Measurements from ENCODE around the gene SNAP29. TPM values are rescaled to one million over a fixed set of nuclear protein-coding genes. Genes with fewer than 3 reads are reported as not detected.

SNAP29 gene
- total and polyA plus RNA-seq, 4 donors: 10.5 to 26.2 (median 16.3) TPM

- peak overlapping the region; percentile 22 to 24 for H3K9ac ChIP-seq (ENCODE audit: low read depth in 1 of 2, low read length in 2 of 2)
- H3K27ac ChIP-seq (ENCODE audit: low read depth in 1 of 2, low read length in 2 of 2): peak overlapping the region; percentile 89 to 92
- peaks cover 0 to 11% (median 4%) of the 10 kb centered on the region in 4 donors for H3K36me3 ChIP-seq (ENCODE audit: control insufficient read depth in 4 of 4, insufficient read depth in 3 of 4, low read depth in 1 of 4, low read length in 3 of 4)
- 38% methylated on average over 5 of the region's 5 CpGs for WGBS
- peak overlapping the region; percentile 3 to 24 (median 21) for H3K4me3 ChIP-seq (ENCODE audit: low read depth in 1 of 3, low read length in 3 of 3)
- no peaks in the 10 kb centered on the region for H3K9me3 ChIP-seq (ENCODE audit: control insufficient read depth in 4 of 4, low read length in 3 of 4)
- H3K27me3 ChIP-seq (ENCODE audit: control insufficient read depth in 4 of 4, insufficient read depth in 4 of 4, low read length in 3 of 4): no peaks in the 10 kb centered on the region
- H3K4me1 ChIP-seq (ENCODE audit: control insufficient read depth in 4 of 4, insufficient read depth in 4 of 4, low read length in 3 of 4): peaks cover 17 to 43% (median 24%) of the 10 kb centered on the region in 4 donors
- TF ChIP-seq FOXA2 (IDR thresholded peaks at IDR 0.05) (no peak), YY1 (IDR thresholded peaks at IDR 0.05) (no peak), TAF1 (conservative IDR thresholded peaks at IDR 0.05) (no peak), ATF3 (IDR thresholded peaks at IDR 0.05) (no peak), RAD21 (IDR thresholded peaks at IDR 0.05) (no peak), CTCF (IDR thresholded peaks at IDR 0.05; ENCODE audit: low read depth, low read length, missing input control) (no peak), FOXA1 (IDR thresholded peaks at IDR 0.05) (no peak), MAX (IDR thresholded peaks at IDR 0.05) (no peak), EGR1 (IDR thresholded peaks at IDR 0.05; ENCODE audit: low read depth in 2 of 2) (no peak), NR2F2 (IDR thresholded peaks at IDR 0.05) (no peak), HNF4A (conservative IDR thresholded peaks at IDR 0.05) (no peak), REST (IDR thresholded peaks at IDR 0.05) (no peak), HNF4G (IDR thresholded peaks at IDR 0.05) (no peak)
- DNase-seq (ENCODE audit: low spot score): no peak
Observed at GRCh38 chr22:20866736-20867135, 7.9 kb downstream of the SNAP29 start.

- H3K27me3 ChIP-seq (ENCODE audit: control insufficient read depth in 4 of 4, insufficient read depth in 4 of 4, low read length in 3 of 4): no peaks in the 10 kb centered on the region
- H3K36me3 ChIP-seq (ENCODE audit: control insufficient read depth in 4 of 4, insufficient read depth in 3 of 4, low read depth in 1 of 4, low read length in 3 of 4): peaks cover 0 to 11% (median 6%) of the 10 kb centered on the region in 4 donors
- H3K9me3 ChIP-seq (ENCODE audit: control insufficient read depth in 4 of 4, low read length in 3 of 4): no peaks in the 10 kb centered on the region
- peak overlapping the region; percentile 89 to 92 for H3K27ac ChIP-seq (ENCODE audit: low read depth in 1 of 2, low read length in 2 of 2)
- WGBS: 14% methylated on average over 11 of the region's 11 CpGs
- peaks cover 17 to 38% (median 24%) of the 10 kb centered on the region in 4 donors for H3K4me1 ChIP-seq (ENCODE audit: control insufficient read depth in 4 of 4, insufficient read depth in 4 of 4, low read length in 3 of 4)
- DNase-seq (ENCODE audit: low spot score): peak; percentile 69
- peak overlapping the region; percentile 27 to 76 for H3K9ac ChIP-seq (ENCODE audit: low read depth in 1 of 2, low read length in 2 of 2)
- peak overlapping the region; percentile 3 to 24 (median 21) for H3K4me3 ChIP-seq (ENCODE audit: low read depth in 1 of 3, low read length in 3 of 3)
- TF ChIP-seq JUND (IDR thresholded peaks at IDR 0.05) (peak; percentile 57 to 72), TAF1 (conservative IDR thresholded peaks at IDR 0.05) (peak; percentile 85), MAX (IDR thresholded peaks at IDR 0.05) (peak; percentile 99), SP1 (IDR thresholded peaks at IDR 0.05) (peak; percentile 95), RXRA (IDR thresholded peaks at IDR 0.05) (peak; percentile 92 to 93), NR2F2 (IDR thresholded peaks at IDR 0.05) (peak; percentile 98), FOXA1 (IDR thresholded peaks at IDR 0.05) (peak; percentile 59), REST (IDR thresholded peaks at IDR 0.05) (peak; percentile 87), CTCF (IDR thresholded peaks at IDR 0.05; ENCODE audit: low read depth, low read length, missing input control) (no peak), ATF3 (IDR thresholded peaks at IDR 0.05) (peak; percentile 19), HNF4G (IDR thresholded peaks at IDR 0.05) (peak; percentile 32), RAD21 (IDR thresholded peaks at IDR 0.05) (peak; percentile 42 to 67), YY1 (IDR thresholded peaks at IDR 0.05) (peak; percentile 88), FOXA2 (IDR thresholded peaks at IDR 0.05) (peak; percentile 54), EGR1 (IDR thresholded peaks at IDR 0.05; ENCODE audit: low read depth in 2 of 2) (peak; percentile 77 to 91)
Observed at GRCh38 chr22:20867179-20868024, 8.6 kb downstream of the SNAP29 start.

Data from liver (tissue), 9 donors.